Osteoblast (primary cell): ENCODE data around the gene TACR2. TPM values are rescaled to one million over a fixed set of nuclear protein-coding genes. Genes with fewer than 3 reads are reported as not detected.

ENCODE experiments used
- DNase-seq: peaks from one replicate; pipeline ENCODE4 v3.0.0; 2011; ENCODE audit warnings: low spot score, mixed read lengths; ENCODE audit not compliant: insufficient read length; ENCODE audit errors: missing footprints
- H2AFZ ChIP-seq: 2 replicates; pipeline ENCODE4 v1.6.0; 2011; ENCODE audit warnings: mild to moderate bottlenecking, low read length
- H3K27ac ChIP-seq: 2 replicates; pipeline ENCODE4 v1.5.1; 2011; ENCODE audit warnings: mild to moderate bottlenecking, low read depth, low read length, moderate library complexity
- H3K27me3 ChIP-seq: 2 replicates; pipeline ENCODE4 v1.6.0; 2012; ENCODE audit warnings: mild to moderate bottlenecking, control low read depth, inconsistent platforms, low read length, moderate library complexity; ENCODE audit not compliant: insufficient read depth
- H3K36me3 ChIP-seq: 2 replicates; pipeline ENCODE4 v1.5.1; 2011; ENCODE audit warnings: mild to moderate bottlenecking, low read length, control low read depth, moderate library complexity; ENCODE audit not compliant: insufficient read depth
- H3K4me1 ChIP-seq: 2 replicates; pipeline ENCODE4 v1.5.1; 2011; ENCODE audit warnings: mild to moderate bottlenecking, low read length, control low read depth, moderate library complexity; ENCODE audit not compliant: insufficient read depth
- H3K4me2 ChIP-seq: 2 replicates; pipeline ENCODE4 v1.6.0; 2011; ENCODE audit warnings: mild to moderate bottlenecking, low read length; ENCODE audit not compliant: insufficient read depth
- H3K4me3 ChIP-seq: fragments of 200-600 bp; sonication (generic); 3 replicates; pipeline ENCODE4 v1.5.1; 2012; ENCODE audit warnings: mild to moderate bottlenecking, low read length, inconsistent platforms; ENCODE audit not compliant: insufficient read depth
- H3K79me2 ChIP-seq: 2 replicates; pipeline ENCODE4 v1.6.0; 2012; ENCODE audit warnings: mild to moderate bottlenecking, low read length, control low read depth, inconsistent platforms; ENCODE audit not compliant: insufficient read depth
- H3K9me3 ChIP-seq: 2 replicates; pipeline ENCODE4 v1.5.1; 2011; ENCODE audit warnings: low read depth, low read length, control low read depth
- H4K20me1 ChIP-seq: 2 replicates; pipeline ENCODE4 v1.6.0; 2012; ENCODE audit warnings: mild to moderate bottlenecking, low read length, control low read depth; ENCODE audit not compliant: insufficient read depth
- total RNA-seq: library from RNA; depleted of rRNA; stranded (reverse); fragments of >200 nt; gene quantifications from 2 replicates; pipeline ENCODE4 v1.2.3, GENCODE V29; 2012
- TF ChIP-seq, protein P1 (sequence below): IDR thresholded peaks from 2 replicates; pipeline ENCODE4 v1.5.1; 2011; ENCODE audit warnings: mild to moderate bottlenecking, low read depth, low read length, moderate library complexity; ENCODE audit errors: extremely low read depth

TACR2 gene
- total RNA-seq, 1 donor, result 0.36 TPM

GRCh38 chr10:69356187-69356586 lies 60.5 kb downstream of the TACR2 start:
- Histone ChIP-seq H3K36me3 (peaks cover 6% of the 10 kb centered on the region), H2AFZ (no peak overlapping the region), H3K79me2 (peaks cover 85% of the 10 kb centered on the region), H3K9me3 (no peaks in the 10 kb centered on the region), H3K27ac (no peak overlapping the region), H4K20me1 (peaks cover 22% of the 10 kb centered on the region), H3K27me3 (no peaks in the 10 kb centered on the region), H3K4me1 (peaks cover 42% of the 10 kb centered on the region), H3K4me3 (no peak overlapping the region), H3K4me2 (no peak overlapping the region)
- TF ChIP-seq, protein P1, sequence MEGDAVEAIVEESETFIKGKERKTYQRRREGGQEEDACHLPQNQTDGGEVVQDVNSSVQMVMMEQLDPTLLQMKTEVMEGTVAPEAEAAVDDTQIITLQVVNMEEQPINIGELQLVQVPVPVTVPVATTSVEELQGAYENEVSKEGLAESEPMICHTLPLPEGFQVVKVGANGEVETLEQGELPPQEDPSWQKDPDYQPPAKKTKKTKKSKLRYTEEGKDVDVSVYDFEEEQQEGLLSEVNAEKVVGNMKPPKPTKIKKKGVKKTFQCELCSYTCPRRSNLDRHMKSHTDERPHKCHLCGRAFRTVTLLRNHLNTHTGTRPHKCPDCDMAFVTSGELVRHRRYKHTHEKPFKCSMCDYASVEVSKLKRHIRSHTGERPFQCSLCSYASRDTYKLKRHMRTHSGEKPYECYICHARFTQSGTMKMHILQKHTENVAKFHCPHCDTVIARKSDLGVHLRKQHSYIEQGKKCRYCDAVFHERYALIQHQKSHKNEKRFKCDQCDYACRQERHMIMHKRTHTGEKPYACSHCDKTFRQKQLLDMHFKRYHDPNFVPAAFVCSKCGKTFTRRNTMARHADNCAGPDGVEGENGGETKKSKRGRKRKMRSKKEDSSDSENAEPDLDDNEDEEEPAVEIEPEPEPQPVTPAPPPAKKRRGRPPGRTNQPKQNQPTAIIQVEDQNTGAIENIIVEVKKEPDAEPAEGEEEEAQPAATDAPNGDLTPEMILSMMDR, result no peak
- DNase-seq, result no peak

GRCh38 chr10:69353977-69354635 lies 62.6 kb downstream of the TACR2 start:
- peaks cover 33% of the 10 kb centered on the region for H3K4me1 ChIP-seq
- H4K20me1 ChIP-seq, result peaks cover 6% of the 10 kb centered on the region

More at GRCh38 chr10:69353977-69354635, 62.6 kb downstream of the TACR2 start:
- Histone ChIP-seq H3K9me3 (no peaks in the 10 kb centered on the region), H3K79me2 (peaks cover 81% of the 10 kb centered on the region), H3K4me2 (no peak overlapping the region), H3K27ac (no peak overlapping the region), H2AFZ (no peak overlapping the region), H3K27me3 (no peaks in the 10 kb centered on the region), H3K36me3 (peaks cover 11% of the 10 kb centered on the region), H3K4me3 (no peak overlapping the region)
- DNase-seq, result no peak
- TF ChIP-seq, protein P1, result no peak

Other genes starting within 250 kb of the TACR2 start
- 34.5 and 34.7 TPM in 2 replicates for gene SUPV3L1, start 236.7 kb downstream of the TACR2 start, total RNA-seq
- 0.29 and 2.9 TPM in 2 replicates for gene HKDC1, start 196.6 kb downstream of the TACR2 start, total RNA-seq
- gene HK1, start 138.4 kb downstream of the TACR2 start, total RNA-seq, result 99.6 and 111 TPM in 2 replicates
- gene TSPAN15, start 34.5 kb upstream of the TACR2 start, total RNA-seq, result 0.59 and 0.72 TPM in 2 replicates
- not detected in 2 replicates for gene NEUROG3, start 156.5 kb upstream of the TACR2 start, total RNA-seq
- 0.36 TPM in 1 of 2 replicates, not detected in the other for gene FAM241B, start 213.3 kb upstream of the TACR2 start, total RNA-seq